ENCODE measurements around the gene LTBP1.
"Not testable (repeated sequence)": the region's sequence is repeated elsewhere in the genome, so short reads cannot be mapped to it uniquely, and the experiment has no call there.

The LTBP1 gene

DNA sequence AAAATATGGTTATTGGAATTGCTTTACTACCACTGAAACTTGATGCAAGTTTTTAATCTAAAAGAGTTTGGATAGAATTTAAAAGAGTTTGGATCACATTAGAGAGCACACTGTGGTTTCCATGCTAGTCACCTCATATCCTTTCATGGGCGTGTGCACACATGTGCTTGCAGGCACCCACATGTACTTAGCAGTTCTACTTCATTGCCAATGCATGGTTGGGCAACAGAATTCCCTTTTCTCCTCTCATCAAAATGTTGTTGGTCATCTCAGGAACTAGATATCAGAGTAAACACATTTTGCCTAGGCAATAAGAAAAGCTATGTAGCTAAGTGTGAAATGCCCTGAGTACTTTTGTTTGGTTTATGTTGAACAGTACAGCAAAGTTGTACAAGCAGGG, 275.6 kb downstream of the LTBP1 start:
- no peak for TF ChIP-seq CTCF (IDR thresholded peaks at IDR 0.05; ENCODE audit: borderline replicate concordance, insufficient read depth, low read depth, low read length)
- H3K4me3 ChIP-seq (ENCODE audit: low read depth, low read length) = no peak overlapping the region

DNA sequence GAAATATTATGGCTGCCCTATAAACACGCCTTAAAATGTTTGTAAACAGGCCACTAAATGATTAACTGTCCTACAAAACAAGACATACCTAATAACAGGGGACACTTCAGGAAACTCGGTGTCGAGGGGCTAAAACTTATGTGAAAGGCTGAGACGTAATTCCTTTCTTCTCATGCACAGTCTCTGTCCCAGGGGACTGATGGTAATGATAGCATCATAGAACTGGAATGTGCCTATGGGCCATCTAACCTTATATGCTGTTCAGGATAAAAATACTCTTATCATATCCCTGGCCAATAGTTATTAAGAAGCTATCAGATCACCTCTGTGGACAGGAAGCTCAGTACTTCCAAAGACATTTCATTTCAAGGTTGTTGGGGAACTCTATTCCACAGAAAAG, 277.1 kb downstream of the LTBP1 start:
- no peak for TF ChIP-seq CTCF (IDR thresholded peaks at IDR 0.05; ENCODE audit: borderline replicate concordance, insufficient read depth, low read depth, low read length)
- no peak overlapping the region for H3K4me3 ChIP-seq (ENCODE audit: low read depth, low read length)

DNA sequence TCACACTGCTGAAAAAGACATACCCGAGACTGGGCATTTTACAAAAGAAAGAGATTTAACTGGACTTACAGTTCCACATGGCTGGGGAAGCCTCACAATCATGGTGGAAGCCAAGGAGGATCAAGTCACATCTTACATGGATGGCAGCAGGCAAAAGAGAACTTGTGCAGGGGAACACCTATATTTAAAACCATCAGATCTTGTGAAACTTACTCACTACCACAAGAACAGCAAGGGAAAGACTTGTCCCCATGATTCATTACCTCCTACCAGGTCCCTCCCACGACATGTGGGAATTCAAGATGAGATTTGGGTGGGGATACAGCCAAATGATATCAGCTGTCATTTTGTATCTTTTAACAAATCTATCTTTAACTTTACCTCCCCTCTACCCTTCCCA, 278.6 kb downstream of the LTBP1 start:
- H3K4me3 ChIP-seq (ENCODE audit: low read depth, low read length) = no peak overlapping the region
- TF ChIP-seq CTCF (IDR thresholded peaks at IDR 0.05; ENCODE audit: borderline replicate concordance, insufficient read depth, low read depth, low read length) = no peak

DNA sequence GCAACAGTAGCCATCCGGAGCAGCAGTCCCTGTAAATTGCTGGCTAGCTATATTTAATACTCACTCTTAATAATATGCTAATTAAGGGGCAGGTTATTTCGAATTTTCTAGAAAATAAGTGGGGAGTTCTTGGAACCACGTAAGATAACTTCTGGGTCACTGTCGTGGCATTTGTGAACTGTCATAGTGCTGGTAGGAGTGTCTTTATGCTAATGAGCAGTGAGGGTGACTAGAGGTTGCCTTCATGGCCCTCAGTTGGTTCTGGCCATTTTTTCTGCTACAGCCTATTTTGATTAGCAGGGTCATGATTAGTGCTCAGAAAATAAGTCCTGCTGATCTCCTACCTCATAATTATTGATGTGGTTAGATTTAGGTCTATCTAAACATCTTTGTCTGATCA, 279.8 kb downstream of the LTBP1 start:
- no peak for TF ChIP-seq CTCF (IDR thresholded peaks at IDR 0.05; ENCODE audit: borderline replicate concordance, insufficient read depth, low read depth, low read length)
- no peak overlapping the region for H3K4me3 ChIP-seq (ENCODE audit: low read depth, low read length)

DNA sequence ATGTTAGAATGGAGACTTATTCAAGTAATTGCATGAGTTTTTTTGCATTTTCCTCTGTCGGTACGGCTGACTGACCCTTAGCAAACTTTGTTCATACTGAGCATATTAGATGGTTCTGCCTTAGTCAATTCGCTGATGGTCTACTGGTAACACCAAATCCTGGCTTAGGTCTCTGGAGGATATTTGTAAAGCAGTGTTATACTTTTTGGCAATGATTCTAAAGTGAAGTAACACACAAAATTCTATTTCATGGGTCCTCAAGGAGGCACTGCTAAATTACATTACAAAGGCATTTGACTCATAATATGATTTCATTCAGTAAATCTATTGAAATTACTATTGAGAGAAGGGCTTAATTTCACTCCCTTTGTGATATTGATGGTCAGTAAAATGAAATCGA, 282.9 kb downstream of the LTBP1 start:
- no peak overlapping the region for H3K4me3 ChIP-seq (ENCODE audit: low read depth, low read length)
- TF ChIP-seq CTCF (IDR thresholded peaks at IDR 0.05; ENCODE audit: borderline replicate concordance, insufficient read depth, low read depth, low read length) = no peak

DNA sequence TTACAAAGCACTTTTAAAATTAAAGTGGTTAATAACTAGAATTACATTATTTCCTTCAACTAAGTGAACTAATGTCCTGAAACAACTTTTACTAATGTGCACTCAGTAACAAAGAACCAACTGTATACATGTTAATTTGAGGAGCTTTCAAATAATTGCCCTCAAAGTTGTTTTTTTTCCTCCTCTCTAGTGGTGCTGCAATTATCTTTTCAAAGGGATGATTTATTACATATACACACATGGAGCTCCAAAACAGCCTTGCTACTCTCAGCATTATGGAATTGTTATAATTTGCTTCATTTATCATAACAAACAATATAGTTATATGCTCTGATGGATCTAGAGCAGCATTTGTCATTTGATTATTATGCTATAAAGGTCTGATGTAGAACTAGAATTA, 283.4 kb downstream of the LTBP1 start:
- no peak overlapping the region for H3K4me3 ChIP-seq (ENCODE audit: low read depth, low read length)
- no peak for TF ChIP-seq CTCF (IDR thresholded peaks at IDR 0.05; ENCODE audit: borderline replicate concordance, insufficient read depth, low read depth, low read length)

DNA sequence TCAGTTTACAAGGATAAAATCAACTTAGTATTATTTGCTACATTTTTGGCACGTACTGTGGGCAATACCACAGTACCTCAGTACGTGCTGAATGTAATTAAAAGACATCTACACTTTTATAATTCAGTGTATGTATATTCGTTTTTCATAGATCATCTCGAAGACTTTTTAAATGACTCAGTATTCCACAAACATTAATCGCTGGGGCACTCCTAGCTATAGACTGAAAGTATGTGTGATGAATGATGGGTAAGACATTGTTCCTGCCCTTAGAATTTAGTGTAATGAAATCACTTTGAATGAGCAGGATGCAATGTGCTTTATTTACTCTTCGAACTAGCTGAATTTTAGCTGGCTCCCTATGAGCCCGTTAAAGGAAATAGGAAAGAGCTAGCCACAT, 284.1 kb downstream of the LTBP1 start:
- no peak overlapping the region for H3K4me3 ChIP-seq (ENCODE audit: low read depth, low read length)
- TF ChIP-seq CTCF (IDR thresholded peaks at IDR 0.05; ENCODE audit: borderline replicate concordance, insufficient read depth, low read depth, low read length) = no peak

- H3K4me3 ChIP-seq (ENCODE audit: low read depth, low read length) = not testable (repeated sequence)
These were observed 288.8 kb downstream of the LTBP1 start for GRCh38 chr2:33235559-33235958.

Data from GM12875 (cell line).